OCI-LY1 (cell line): ENCODE data around the gene FAM222B.

ENCODE experiments used
- H2AFZ ChIP-seq: fragments of 200-600 bp; sonication (generic), shearing (Covaris generic); 2 replicates; pipeline ENCODE4 v1.6.0; 2014; ENCODE audit warnings: antibody characterized with exemption, mild to moderate bottlenecking, low read length
- H3F3A ChIP-seq: fragments of 200-600 bp; sonication (generic), shearing (Covaris generic); 2 replicates; pipeline ENCODE4 v1.6.0; 2014; ENCODE audit warnings: mild to moderate bottlenecking, antibody characterized with exemption, low read length, moderate library complexity; ENCODE audit not compliant: insufficient read depth
- H3K27ac ChIP-seq: fragments of 200-600 bp; sonication (generic); 2 replicates; pipeline ENCODE4 v1.5.1; 2014; ENCODE audit warnings: low read length, mixed run types, mild to moderate bottlenecking, low read depth; ENCODE audit not compliant: poor library complexity, severe bottlenecking
- H3K27me3 ChIP-seq: fragments of 200-600 bp; sonication (generic); 2 replicates; pipeline ENCODE4 v1.6.0; 2014; ENCODE audit warnings: antibody characterized with exemption, mild to moderate bottlenecking, low read length, moderate library complexity; ENCODE audit not compliant: insufficient read depth
- H3K36me3 ChIP-seq: fragments of 200-600 bp; sonication (generic); 2 replicates; pipeline ENCODE4 v1.6.1; 2014; ENCODE audit warnings: mild to moderate bottlenecking, antibody characterized with exemption, low read length, moderate library complexity, mixed read lengths; ENCODE audit not compliant: insufficient read depth
- H3K4me1 ChIP-seq: fragments of 200-600 bp; sonication (generic); 2 replicates; pipeline ENCODE4 v1.5.1; 2014; ENCODE audit warnings: mild to moderate bottlenecking, low read length, moderate library complexity; ENCODE audit not compliant: insufficient read depth, severe bottlenecking
- H3K4me2 ChIP-seq: fragments of 200-600 bp; sonication (generic), shearing (Covaris generic); 2 replicates; pipeline ENCODE4 v1.6.1; 2014; ENCODE audit warnings: low read length
- H3K4me3 ChIP-seq: fragments of 200-600 bp; sonication (generic); 2 replicates; pipeline ENCODE4 v1.5.1; 2014; ENCODE audit warnings: low read length, low read depth, mild to moderate bottlenecking, mixed read lengths; ENCODE audit not compliant: poor library complexity, severe bottlenecking
- H3K79me2 ChIP-seq: fragments of 200-600 bp; shearing (Covaris generic); 2 replicates; pipeline ENCODE4 v1.6.1; 2016; ENCODE audit warnings: mixed run types, low read length, mixed read lengths; ENCODE audit not compliant: insufficient read depth
- H3K9ac ChIP-seq: fragments of 200-600 bp; sonication (generic), shearing (Covaris generic); 2 replicates; pipeline ENCODE4 v1.6.1; 2014; ENCODE audit warnings: mild to moderate bottlenecking, low read length, mixed read lengths
- H3K9me2 ChIP-seq: fragments of 200-600 bp; sonication (generic), shearing (Covaris generic); 2 replicates; pipeline ENCODE4 v1.6.1; 2014; ENCODE audit warnings: low read depth, mild to moderate bottlenecking, low read length, mixed read lengths
- H3K9me3 ChIP-seq: fragments of 200-600 bp; shearing (Covaris generic); 2 replicates; pipeline ENCODE4 v1.6.1; 2014; ENCODE audit warnings: low read length, mixed read lengths
- H4K20me1 ChIP-seq: fragments of 200-600 bp; sonication (generic), shearing (Covaris generic); 2 replicates; pipeline ENCODE4 v1.6.0; 2016; ENCODE audit warnings: mild to moderate bottlenecking, low read length; ENCODE audit not compliant: insufficient read depth
- CTCF ChIP-seq: fragments of 200-600 bp; sonication (generic), shearing (Covaris generic); IDR thresholded peaks from 2 replicates; pipeline ENCODE4 v1.5.1; 2017; ENCODE audit warnings: mild to moderate bottlenecking, antibody characterized with exemption, low read length, moderate library complexity, mixed read lengths
- EZH2 ChIP-seq: fragments of 200-600 bp; sonication (generic), shearing (Covaris generic); IDR thresholded peaks from 2 replicates; pipeline ENCODE4 v1.8.0; 2017; ENCODE audit warnings: borderline replicate concordance, mixed run types, mild to moderate bottlenecking, antibody characterized with exemption, low read length, moderate library complexity, mixed read lengths

FAM222B gene, protein sequence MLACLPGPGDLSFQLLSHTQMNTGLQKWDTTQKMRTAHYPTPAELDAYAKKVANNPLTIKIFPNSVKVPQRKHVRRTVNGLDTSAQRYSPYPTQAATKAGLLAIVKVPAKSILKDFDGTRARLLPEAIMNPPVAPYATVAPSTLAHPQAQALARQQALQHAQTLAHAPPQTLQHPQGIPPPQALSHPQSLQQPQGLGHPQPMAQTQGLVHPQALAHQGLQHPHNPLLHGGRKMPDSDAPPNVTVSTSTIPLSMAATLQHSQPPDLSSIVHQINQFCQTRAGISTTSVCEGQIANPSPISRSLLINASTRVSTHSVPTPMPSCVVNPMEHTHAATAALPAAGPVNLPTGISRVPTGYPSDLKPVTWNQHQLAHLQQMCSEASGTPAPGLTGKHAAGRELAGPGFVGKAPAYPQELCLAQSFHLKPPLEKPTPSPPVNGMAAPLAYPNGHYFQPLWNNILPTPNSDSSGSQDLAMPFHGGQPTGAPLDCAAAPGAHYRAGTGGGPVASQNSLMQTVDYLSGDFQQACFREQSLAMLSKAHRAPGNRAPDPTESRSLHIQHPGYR

DNA sequence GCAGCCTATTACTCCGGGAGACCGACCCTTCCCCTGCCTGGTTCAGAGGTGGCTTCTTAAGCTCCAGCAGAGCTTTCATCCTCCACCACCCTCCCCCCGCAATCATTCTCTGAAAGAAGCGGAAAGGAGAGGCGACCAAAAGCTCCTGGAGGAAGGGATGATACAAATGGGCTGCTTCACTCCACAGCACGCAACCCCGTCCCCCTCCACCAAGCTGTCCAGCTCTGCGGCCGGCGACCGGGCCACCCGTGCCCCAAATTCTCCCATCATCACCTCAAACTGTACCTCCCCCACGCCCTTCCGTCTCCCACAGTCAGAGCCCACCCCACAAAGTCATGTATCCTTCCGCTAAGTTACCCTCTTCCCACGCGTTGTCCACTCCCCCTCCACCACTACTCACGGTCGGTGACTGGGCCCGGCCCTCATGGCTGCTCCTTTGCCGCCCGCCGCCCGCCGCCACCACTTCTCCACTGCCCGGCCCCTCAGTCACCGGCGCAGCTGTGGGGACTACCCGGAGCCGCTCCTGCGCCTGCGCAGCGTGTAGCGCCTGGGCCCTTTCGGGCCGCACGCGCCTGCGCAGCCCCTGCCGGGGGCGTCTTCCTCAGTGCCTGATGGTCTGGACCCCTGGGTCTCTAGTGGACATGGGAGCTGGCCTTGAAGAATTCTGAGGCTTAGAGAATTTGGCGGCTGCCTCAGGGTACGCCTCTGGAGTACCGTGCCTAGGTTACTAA is at the start of gene FAM222B:
FAM222B (minus strand) TSS at position 509 of the 731 bp plus-strand sequence. CDS start 76,123 bp downstream, outside the sequence.
- TF ChIP-seq CTCF (no peak), EZH2 (no peak)

GRCh38 chr17:28892024-28892423 is 49.4 kb upstream of the FAM222B start:
- H3K9me2 ChIP-seq, result no peaks in the 10 kb centered on the region
- H3K9me3 ChIP-seq, result no peaks in the 10 kb centered on the region
- TF ChIP-seq CTCF (no peak), EZH2 (no peak)
- no peak overlapping the region for H3K27ac ChIP-seq
- peaks cover 53% of the 10 kb centered on the region for H3K4me1 ChIP-seq
- no peak overlapping the region for H3K9ac ChIP-seq
- H4K20me1 ChIP-seq, result no peaks in the 10 kb centered on the region
- H3K79me2 ChIP-seq, result peaks cover 11% of the 10 kb centered on the region; the same call in 1 of the 2 replicates
- H3F3A ChIP-seq, result no peaks in the 10 kb centered on the region
- H2AFZ ChIP-seq, result no peak overlapping the region
- H3K4me2 ChIP-seq, result no peak overlapping the region
- H3K36me3 ChIP-seq, result peaks cover 10% of the 10 kb centered on the region; the same call in 1 of the 2 replicates
- no peaks in the 10 kb centered on the region for H3K27me3 ChIP-seq
- no peak overlapping the region for H3K4me3 ChIP-seq

More for the DNA sequence above, at the start of gene FAM222B:
- Histone ChIP-seq H3K9me2 (no peaks in the 10 kb centered on the region), H3K4me3 (peak within 1 kb of the TSS; percentile 88), H3K79me2 (peaks cover 46% of the 10 kb centered on the region), H3K27me3 (no peaks in the 10 kb centered on the region), H3K9ac (peak within 1 kb of the TSS; percentile 85), H3F3A (no peaks in the 10 kb centered on the region), H4K20me1 (no peaks in the 10 kb centered on the region), H3K27ac (peak within 1 kb of the TSS; percentile 38), H3K4me1 (peaks cover 22% of the 10 kb centered on the region), H3K9me3 (no peaks in the 10 kb centered on the region), H3K4me2 (peak within 1 kb of the TSS; percentile 82), H3K36me3 (0 out of 2 replicates have a peak, but pooled peaks cover 2% of the 10 kb centered on the region), H2AFZ (peak within 1 kb of the TSS; percentile 42; the same call in 1 of the 2 replicates)

DNA sequence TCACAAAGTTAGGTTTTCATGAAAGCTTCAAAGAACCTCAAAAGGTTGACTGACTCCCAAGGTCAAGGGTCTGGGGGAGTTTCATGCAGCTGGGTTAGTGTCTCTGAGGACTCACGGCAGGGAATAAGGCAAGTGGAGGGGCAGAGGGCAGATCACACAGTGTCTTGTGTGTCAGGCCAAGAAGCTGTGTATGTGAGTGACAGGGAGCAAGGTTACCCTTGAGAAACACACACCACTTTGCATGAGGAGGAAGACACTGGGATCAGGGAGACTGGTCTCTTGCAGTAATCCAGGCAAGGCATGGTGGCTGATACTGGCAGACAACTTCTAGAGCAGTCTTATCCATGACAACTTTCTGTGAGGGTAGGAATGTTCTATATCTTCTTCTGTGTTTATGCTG is 48.6 kb upstream of the FAM222B start:
- Histone ChIP-seq H3K27me3 (no peaks in the 10 kb centered on the region), H3K4me2 (no peak overlapping the region), H3K9me2 (no peaks in the 10 kb centered on the region), H3K27ac (no peak overlapping the region), H3F3A (no peaks in the 10 kb centered on the region), H3K79me2 (peaks cover 3% of the 10 kb centered on the region; the same call in 1 of the 2 replicates), H3K4me1 (peaks cover 47% of the 10 kb centered on the region), H3K4me3 (no peak overlapping the region), H3K9ac (no peak overlapping the region), H4K20me1 (no peaks in the 10 kb centered on the region), H2AFZ (no peak overlapping the region), H3K36me3 (peaks cover 10% of the 10 kb centered on the region; the same call in 1 of the 2 replicates), H3K9me3 (no peaks in the 10 kb centered on the region)
- no peak for TF ChIP-seq EZH2
- no peak for TF ChIP-seq CTCF
